Transverse colon (tissue), 4 donors: ENCODE results near the gene SLC16A13.

Source experiments
- EP300 ChIP-seq: sonication (generic); formaldehyde crosslinking; IDR thresholded peaks from one replicate; pipeline ENCODE4 v1.6.1; 2017; ENCODE audit warnings: antibody characterized with exemption, low read depth
- POLR2AphosphoS5 ChIP-seq, 3 donors: sonication (generic); formaldehyde crosslinking; IDR thresholded peaks; one replicate each; pipeline ENCODE4 v1.6.1; 2016; ENCODE audit warnings: antibody characterized with exemption in 3 of 3
- TF ChIP-seq, protein P1 (sequence below), 5 experiments: fragments of 200-600 bp in 3 of 5; fragments of 450-650 bp in 2 of 5; sonication (generic) in 3 of 5; IDR thresholded peaks; 1 replicate in 2 of 5; 2 replicates in 3 of 5; pipeline ENCODE4 v1.5.1; 2016 to 2017; ENCODE audit warnings: antibody characterized with exemption in 5 of 5, inconsistent platforms in 3 of 5, mild to moderate bottlenecking in 2 of 5, moderate library complexity in 1 of 5

DNA sequence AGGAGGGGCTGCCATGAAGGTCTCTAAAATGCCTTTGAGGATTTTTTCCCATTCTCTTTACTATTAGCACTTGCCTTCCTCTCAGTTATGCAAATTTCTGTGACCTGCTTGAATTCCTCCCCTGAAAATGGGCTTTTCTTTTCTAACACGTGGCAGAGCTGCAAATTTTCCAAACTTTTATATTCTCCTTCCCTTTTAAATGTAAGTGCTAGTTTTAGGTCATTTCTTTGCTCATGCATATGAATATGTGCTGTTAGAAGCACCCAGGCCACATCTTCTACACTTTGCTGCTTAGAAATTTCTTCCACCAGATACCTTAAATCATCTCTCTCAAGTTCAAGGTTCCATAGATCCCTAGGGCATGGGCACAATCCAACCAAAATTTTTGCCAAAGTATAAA lies 32.5 kb downstream of the SLC16A13 start:
- TF ChIP-seq EP300 (no peak), POLR2AphosphoS5 (IDR thresholded peaks at IDR 0.05) (no peak)
- TF ChIP-seq, protein P1, sequence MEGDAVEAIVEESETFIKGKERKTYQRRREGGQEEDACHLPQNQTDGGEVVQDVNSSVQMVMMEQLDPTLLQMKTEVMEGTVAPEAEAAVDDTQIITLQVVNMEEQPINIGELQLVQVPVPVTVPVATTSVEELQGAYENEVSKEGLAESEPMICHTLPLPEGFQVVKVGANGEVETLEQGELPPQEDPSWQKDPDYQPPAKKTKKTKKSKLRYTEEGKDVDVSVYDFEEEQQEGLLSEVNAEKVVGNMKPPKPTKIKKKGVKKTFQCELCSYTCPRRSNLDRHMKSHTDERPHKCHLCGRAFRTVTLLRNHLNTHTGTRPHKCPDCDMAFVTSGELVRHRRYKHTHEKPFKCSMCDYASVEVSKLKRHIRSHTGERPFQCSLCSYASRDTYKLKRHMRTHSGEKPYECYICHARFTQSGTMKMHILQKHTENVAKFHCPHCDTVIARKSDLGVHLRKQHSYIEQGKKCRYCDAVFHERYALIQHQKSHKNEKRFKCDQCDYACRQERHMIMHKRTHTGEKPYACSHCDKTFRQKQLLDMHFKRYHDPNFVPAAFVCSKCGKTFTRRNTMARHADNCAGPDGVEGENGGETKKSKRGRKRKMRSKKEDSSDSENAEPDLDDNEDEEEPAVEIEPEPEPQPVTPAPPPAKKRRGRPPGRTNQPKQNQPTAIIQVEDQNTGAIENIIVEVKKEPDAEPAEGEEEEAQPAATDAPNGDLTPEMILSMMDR (IDR thresholded peaks at IDR 0.05): no peak
